ENCODE measurements around the gene BEST1.

DNA sequence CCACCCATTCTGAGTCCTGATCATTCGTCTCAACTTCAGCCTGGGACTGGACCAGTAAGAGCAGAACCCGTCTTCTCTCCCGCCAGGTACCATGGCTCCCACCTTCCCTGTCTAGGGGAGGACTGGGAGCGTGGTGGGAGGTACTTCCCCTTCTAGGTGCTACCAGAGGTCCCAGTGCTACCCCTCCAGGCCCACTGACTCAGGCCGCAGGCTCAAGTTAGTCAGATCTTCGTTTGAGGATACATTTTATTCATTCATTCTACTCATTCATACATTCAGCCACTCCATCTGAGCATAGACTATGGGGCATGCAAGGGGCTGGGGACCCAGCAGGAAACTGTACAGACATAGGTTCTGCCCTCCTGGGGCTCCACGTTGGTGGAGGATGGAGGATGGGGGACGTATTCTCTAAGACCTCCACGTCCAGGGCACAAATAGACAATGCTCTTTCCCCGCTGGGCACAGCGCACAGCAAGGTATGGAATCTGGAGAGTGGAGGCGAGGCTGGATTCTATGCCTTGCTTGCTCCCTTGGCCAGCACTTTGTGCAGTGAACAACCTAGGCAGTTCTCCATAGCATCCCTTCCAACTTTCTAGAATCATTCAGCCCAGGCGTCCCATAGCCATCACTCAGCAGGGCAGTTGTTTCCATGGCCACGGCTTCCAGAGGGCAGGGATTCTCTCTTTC is 31.8 kb upstream of the BEST1 start:
- TF ChIP-seq, protein P1, sequence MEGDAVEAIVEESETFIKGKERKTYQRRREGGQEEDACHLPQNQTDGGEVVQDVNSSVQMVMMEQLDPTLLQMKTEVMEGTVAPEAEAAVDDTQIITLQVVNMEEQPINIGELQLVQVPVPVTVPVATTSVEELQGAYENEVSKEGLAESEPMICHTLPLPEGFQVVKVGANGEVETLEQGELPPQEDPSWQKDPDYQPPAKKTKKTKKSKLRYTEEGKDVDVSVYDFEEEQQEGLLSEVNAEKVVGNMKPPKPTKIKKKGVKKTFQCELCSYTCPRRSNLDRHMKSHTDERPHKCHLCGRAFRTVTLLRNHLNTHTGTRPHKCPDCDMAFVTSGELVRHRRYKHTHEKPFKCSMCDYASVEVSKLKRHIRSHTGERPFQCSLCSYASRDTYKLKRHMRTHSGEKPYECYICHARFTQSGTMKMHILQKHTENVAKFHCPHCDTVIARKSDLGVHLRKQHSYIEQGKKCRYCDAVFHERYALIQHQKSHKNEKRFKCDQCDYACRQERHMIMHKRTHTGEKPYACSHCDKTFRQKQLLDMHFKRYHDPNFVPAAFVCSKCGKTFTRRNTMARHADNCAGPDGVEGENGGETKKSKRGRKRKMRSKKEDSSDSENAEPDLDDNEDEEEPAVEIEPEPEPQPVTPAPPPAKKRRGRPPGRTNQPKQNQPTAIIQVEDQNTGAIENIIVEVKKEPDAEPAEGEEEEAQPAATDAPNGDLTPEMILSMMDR (conservative IDR thresholded peaks at IDR 0.05 in 1 of 2, IDR thresholded peaks at IDR 0.05 in 1 of 2; ENCODE audit: extremely low read depth in 1 of 2, insufficient read depth in 1 of 2, low read depth in 1 of 2, low read length in 2 of 2): no peak
- TF ChIP-seq EZH2 (IDR thresholded peaks at IDR 0.05; ENCODE audit: borderline replicate concordance, low read length): no peak
